GM21367 (cell line): ENCODE measurements around the gene MED31.
"Not testable (repeated sequence)": the region's sequence is repeated elsewhere in the genome, so short reads cannot be mapped to it uniquely, and the experiment has no call there.

ENCODE experiments used
- ATAC-seq: cut with Tn5 transposase; IDR thresholded peaks from one replicate; pipeline ENCODE4 v1.9.1; 2021; ENCODE audit not compliant: unreplicated experiment

The MED31 gene

DNA sequence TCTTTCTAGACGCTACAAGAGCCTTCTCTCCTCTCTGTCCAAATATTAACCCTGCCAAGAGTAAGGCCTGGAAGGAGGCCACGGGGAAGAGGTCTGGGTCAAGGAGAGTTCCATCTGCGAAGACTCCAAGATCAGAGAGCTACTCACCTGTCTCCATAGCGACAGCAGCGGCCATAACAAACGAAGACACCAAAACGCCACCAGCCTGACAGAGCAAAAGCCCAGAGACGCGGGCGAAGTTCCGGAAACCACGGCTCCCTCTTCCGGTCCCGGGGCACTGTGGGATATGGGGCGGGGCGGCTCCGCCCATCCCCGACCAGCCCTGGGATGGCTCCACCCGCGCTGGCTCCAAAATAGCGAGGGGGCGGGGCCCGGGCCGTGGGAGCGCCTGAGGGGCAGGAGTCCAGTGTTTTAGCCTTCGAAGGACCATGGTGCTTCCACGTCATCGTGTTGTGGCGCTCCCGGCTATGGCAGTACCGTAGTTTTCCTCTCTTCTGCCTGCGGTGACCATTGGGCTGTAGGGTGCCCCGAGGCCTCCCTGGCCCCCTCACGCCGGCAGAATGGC is at the start of gene MED31, which contains the start of gene C17orf100:
Gene MED31, minus strand, starts transcription at position 252 of the 565 bp plus-strand sequence. Its CDS starts 77 bp downstream, at position 175.
Gene C17orf100, plus strand, starts transcription at position 409 of the 565 bp plus-strand sequence. Its CDS starts 152 bp downstream, at position 561.
- ATAC-seq = peak; percentile 66

GRCh38 chr17:6700948-6701307 is 49.5 kb upstream of the MED31 start:
- ATAC-seq = no peak

DNA sequence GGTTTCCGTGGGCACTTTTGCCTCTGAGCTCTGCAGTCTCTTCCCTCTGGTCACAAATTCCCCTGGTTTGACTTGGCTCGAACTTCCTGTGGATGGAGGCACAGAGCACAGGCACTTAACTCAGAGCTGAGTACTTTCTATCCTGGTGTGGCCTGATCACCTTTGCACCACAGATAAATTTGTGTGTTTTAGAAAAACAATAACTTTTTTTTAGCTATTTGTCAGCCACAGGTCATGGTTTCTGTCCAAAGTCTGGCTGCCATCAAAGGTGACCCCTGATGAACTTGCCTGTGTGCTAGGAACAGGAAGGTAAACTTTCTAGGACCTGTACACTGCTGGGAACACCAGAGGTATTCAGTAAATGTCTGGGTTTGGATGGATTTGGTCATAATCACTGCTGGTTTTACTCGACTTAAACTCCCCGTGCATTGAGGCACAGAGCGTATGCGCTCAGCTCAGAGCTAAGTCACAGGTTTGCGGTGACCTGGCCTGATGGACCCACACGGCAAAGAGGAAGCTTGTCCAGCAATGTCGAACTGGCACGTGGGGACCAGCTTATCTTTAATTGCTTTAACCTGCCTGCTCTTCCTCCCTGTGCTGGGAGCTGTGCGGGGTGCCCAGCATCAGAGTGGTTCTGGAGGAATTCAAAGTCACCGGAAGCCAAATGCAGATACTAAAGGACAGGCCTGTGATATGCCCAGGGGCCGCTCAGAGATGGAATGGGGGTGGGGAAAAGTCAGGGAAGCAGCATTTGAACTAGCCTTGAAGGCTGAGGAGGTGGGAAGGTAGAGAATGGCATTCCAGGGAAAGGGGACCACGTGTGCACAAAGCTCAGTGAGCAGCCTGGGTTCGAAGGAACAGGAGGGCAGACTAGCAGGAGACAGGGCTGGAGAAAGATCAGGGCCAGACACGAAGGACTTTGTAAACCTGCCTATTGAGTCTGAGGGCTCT is 48.9 kb upstream of the MED31 start:
- ATAC-seq = no peak

DNA sequence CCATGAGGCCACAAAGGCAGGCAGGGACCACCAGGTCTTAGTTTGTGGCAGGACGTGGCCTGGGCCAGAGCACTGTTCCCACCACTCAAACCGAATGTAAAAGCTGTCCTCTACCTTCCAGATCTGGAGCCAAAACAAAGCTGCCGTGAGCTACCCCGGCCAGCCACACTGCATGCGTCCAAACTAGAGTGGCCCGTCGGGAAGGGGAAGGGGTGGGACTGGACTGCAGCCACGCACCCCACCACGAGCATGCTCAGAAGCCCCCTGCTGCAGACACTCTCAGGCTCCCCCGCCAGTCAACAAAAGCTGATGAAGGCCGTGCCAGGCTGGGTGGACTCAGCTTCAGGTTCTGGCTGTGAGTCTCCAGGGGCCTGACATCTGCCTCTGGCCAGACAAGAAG is 46.6 kb upstream of the MED31 start:
- ATAC-seq = no peak

DNA sequence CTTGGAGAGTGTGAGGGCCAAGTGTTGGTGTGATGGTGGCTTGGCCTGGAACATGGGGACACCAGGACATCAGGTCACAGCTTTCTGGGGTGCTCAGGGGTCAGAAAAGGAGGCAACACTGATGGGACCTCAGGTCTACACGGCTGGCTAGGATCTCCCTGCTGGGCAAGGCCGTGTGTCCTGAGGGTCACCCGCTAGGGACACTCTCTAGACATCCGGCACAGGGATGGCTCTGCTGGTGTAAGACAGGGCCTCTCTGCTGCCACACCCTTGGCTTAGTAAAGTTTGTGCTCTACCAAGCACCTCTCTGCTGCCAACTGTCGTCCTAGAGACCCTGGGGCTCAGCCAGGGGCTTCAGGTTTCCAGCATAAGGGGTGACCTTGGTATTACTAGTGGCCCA is 45.5 kb upstream of the MED31 start:
- ATAC-seq = no peak

DNA sequence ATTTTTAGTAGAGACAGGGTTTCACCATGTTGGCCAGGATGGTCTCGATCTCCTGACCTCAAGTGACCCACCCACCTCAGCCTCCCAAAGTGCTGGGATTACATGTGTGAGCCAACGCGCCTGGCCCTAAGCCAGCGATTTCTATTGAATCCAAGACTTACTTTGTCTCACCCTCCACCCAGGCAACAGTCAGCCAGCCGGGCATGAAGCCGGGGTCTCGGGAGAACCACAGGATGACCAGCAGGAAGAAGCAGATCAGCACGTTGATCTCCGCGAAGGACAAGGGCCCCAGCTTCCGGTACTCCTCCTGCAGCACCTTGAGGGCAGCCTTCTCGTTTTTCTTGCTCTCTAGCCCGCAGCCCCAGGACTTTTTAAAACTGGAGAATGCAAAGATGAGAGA is 44.2 kb upstream of the MED31 start:
- ATAC-seq = no peak

- ATAC-seq = no peak
Measured at GRCh38 chr17:6695051-6695450, 43.6 kb upstream of the MED31 start.

DNA sequence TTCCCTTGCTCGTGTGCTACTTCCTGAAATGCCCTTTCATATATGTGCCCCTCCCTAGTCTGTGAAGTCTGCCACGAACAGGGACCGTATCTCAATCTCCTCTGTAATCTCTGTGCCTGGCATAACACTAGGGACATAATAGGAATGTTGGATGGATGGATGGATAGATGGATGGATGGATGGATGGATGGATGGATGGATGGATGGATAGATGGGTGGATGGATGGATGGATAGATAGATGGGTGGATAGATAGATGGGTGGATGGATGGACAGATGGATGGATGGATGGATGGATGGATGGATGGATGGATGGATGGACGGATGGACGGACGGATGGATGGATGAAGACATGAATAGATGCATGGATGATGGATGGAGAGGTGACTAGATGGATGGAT is 40.6 kb upstream of the MED31 start:
- not testable (repeated sequence) for ATAC-seq

DNA sequence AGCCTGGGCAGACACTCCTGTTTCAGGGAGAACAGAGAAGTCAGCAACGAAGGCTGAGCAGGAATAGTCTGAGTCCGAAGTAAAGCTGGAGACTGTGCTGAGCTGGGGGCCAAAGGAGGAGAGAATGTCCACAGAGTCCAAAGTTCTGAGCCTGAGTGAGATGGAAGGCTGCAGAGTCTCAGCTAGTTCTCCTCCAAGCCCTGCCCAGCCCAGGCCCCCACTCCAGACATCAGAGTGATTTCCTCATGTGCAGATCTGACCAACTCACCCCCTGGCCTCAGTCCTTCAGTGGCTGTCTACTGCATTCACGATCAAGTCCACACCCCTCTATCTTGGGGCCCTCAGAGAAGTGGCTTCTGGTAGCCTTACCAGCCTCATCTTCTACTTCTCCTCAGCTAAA is 40.1 kb upstream of the MED31 start:
- no peak for ATAC-seq

DNA sequence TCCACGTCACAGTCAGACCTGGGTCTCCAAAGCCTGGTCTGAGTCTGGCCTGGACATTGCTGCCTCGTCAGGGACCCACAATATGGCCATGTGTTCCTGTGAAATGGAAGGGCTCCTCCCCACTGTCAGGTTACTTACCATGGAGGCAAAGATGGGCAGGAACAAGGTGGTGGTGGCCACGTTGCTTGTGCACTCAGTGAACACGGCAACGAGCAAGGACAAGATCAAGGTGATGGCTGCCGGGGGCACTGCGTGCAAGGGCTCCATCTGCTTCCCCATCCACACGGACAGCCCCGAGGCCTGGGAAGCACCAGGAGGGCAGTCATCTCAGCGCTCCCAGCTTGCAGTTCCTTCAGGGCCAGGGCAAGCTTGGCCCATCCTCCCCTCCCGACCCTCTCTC is 39.2 kb upstream of the MED31 start:
- ATAC-seq = no peak

DNA sequence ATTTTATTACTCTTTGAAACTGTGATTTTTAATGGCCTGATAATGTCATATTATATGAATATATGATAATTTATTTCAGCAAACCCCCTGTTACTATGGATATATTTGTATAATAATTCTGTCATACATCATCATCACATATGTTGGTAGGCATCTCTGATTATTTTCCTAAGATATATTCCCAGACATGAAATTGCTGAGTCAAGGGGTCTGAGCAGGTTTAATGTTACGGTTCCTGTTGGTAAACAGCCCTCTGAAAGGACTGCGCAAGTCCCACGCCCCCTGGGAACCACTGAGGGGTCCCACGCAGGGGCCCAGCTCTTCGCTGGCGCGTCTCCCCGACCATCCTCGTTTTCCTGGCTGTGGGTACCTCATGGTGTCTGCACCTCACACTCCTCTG is 37.5 kb upstream of the MED31 start:
- no peak for ATAC-seq

DNA sequence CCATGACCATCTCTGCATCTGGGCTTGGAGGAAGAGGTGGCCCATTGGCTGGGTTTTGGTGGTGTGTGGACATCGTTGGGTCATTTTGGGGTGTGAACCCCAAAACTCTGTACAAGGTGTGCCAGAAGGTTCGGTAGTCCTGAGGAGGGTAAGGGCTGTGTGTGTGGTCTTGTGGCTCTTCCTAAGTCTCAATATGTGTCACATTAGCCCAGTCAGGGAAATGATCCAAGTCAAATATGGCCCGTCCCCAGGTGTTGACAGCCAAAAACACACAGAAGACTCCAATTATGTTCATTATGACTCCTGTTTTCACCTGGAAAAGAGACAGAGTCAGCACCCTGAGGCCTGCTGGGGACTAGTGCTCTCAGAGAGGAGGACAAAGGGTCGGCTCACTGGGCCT is 34.6 kb upstream of the MED31 start:
- no peak for ATAC-seq

DNA sequence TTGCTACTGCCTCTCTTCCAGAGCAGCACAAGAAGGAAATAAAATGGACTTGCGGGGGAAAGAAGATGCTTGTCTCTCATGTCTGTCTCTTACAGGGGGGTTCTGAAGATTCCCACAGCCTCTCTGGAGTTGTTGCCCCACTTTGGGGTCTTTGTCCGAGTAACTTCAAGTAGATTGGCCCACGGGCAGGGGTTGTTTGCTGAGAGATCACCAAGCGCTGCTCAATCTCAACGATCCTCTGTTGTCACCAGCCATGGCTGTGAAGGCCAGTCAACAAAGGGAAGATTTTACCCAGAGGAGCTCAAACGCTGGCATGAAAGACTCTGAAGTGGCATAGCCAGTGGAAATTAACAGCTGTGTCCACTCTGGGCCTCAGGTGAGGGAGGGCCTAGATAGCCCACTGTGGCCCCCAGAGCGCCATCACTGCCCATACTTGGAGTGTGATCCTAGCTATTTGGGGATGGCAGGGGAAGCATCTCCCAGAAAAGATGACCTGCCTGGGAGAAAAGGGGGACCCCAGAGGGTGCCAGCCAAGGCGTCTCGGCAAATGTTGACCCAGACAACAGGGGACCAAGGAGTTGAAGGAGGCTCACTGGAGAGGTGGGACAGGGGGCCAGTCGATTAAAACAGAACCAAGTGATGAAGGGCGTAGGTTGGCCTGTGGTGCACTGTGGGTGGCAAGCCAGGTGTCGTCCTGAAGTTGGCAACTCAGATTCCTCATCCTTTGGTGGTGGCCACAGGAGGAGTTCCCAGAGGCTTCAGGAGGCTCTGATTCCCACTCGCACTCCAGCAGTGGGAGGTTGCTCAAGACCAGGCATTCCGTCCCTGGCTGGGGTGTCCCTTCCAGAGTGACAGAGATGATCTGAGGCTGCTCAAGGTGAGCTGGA is 33.7 kb upstream of the MED31 start:
- no peak for ATAC-seq

DNA sequence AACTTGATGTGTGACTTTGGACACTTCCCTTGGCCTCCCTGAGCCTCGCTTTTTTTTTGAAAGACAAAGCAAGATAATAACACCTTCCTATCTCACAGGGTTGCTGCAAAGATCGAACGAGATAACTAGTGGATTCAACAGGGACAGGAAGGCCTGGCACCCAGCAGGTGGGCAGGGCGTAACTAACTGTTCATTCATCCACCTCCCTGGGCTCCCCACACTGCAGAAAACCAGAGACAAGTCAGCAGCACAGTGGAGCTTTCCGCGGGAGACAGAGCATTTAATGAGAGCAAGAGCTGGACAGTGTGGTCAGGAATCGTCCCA is 33.0 kb upstream of the MED31 start:
- ATAC-seq = no peak

GRCh38 chr17:6683730-6684459 is 32.5 kb upstream of the MED31 start:
- ATAC-seq = no peak

- ATAC-seq = no peak
Measured at GRCh38 chr17:6683081-6683684, 31.8 kb upstream of the MED31 start.

DNA sequence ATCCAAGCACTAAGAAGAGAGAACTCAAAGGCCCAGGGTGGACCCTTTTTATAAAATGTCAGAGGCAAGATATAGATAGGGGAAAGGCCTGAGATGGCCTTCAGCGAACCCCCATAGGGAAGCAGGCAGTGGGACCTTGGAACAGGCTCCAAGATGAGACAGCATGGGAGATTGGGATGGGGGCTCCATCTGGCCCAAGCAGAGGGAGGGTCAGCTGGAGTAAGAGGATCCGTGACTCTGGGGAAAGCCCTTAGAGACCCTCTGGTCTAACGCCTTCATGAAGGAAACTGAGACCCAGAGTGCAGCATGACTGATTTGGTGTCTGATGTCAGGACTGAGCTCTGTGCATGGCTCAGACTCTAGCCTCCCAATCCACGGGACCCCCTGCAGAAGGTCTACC is 30.9 kb upstream of the MED31 start:
- ATAC-seq = no peak

DNA sequence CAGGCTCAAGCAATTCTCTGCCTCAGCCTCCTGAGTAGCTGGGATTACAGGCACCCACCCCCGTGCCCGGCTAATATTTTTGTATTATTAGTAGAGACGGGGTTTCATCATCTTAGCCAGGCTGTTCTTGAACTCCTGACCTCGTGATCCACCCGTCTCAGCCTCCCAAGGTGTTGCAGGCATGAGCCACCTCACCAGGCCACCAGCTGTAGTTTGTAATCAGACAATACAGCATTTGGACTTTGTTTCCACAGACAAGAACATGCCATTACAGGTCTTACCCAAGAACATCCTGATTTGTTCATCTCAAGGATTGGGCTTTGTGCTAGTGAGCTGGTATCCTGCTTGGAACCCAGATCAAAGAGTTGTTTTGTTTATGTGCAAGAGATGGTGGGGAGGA is 30.3 kb upstream of the MED31 start:
- no peak for ATAC-seq

GRCh38 chr17:6681176-6681575 is 29.8 kb upstream of the MED31 start:
- no peak for ATAC-seq

- no peak for ATAC-seq
Measured at GRCh38 chr17:6679241-6679640, 27.8 kb upstream of the MED31 start.

- no peak for ATAC-seq
Measured at GRCh38 chr17:6677946-6678345, 26.5 kb upstream of the MED31 start.
